GM12878 (cell line): ENCODE results near the gene AKAP5. TPM values are rescaled to one million over a fixed set of nuclear protein-coding genes. Genes with fewer than 3 reads are reported as not detected.

ENCODE experiments used
- ASH2L ChIP-seq: fragments of 300-600, 200-600 bp; sonication (generic); IDR thresholded peaks from 2 replicates; pipeline ENCODE4 v1.6.1; 2017; ENCODE audit warnings: low read depth, mild to moderate bottlenecking, borderline replicate concordance
- BCL11A ChIP-seq: IDR thresholded peaks from 2 replicates; pipeline ENCODE4 v1.6.1; 2011; ENCODE audit warnings: low read depth, low read length
- CBX5 ChIP-seq: sonication (generic); IDR thresholded peaks from 2 replicates; pipeline ENCODE4 v1.6.1; 2016; ENCODE audit warnings: low read depth, moderate library complexity, mild to moderate bottlenecking, inconsistent platforms
- HDAC6 ChIP-seq: fragments of 200-600 bp; sonication (generic); IDR thresholded peaks from one replicate; pipeline ENCODE4 v1.8.0; 2017; ENCODE audit warnings: antibody characterized with exemption; ENCODE audit not compliant: unreplicated experiment
- IKZF2 ChIP-seq, 2 experiments: fragments of 450-650 bp; IDR thresholded peaks; 2 replicates each; pipeline ENCODE4 v1.6.1; 2017; ENCODE audit warnings: mild to moderate bottlenecking in 2 of 2, moderate library complexity in 2 of 2
- MTA3 ChIP-seq: IDR thresholded peaks from 2 replicates; pipeline ENCODE4 v1.6.1; 2012; ENCODE audit warnings: low read length, inconsistent platforms, borderline replicate concordance
- NBN ChIP-seq: fragments of 450-650 bp; IDR thresholded peaks from 2 replicates; pipeline ENCODE4 v1.6.1; 2016
- SIN3A ChIP-seq: IDR thresholded peaks from 2 replicates; pipeline ENCODE4 v1.6.1; 2012; ENCODE audit warnings: low read depth, low read length, improper control_type of control experiment
- SPI1 ChIP-seq: IDR thresholded peaks from 2 replicates; pipeline ENCODE4 v1.6.1; 2011; ENCODE audit warnings: low read depth, mild to moderate bottlenecking, low read length, moderate library complexity, borderline replicate concordance; ENCODE audit not compliant: insufficient read depth
- SRF ChIP-seq, 2 experiments: IDR thresholded peaks; 2 replicates each; pipeline ENCODE4 v1.6.1; 2011; ENCODE audit warnings: low read depth in 2 of 2, low read length in 2 of 2, mild to moderate bottlenecking in 1 of 2, moderate library complexity in 1 of 2
- ZNF207 ChIP-seq: fragments of 450-650 bp; IDR thresholded peaks from 2 replicates; pipeline ENCODE4 v1.6.1; 2014; ENCODE audit warnings: antibody characterized with exemption, mild to moderate bottlenecking, borderline replicate concordance
- polyA plus RNA-seq, 11 experiments: library from polyadenylated mRNA; depleted of rRNA in 4 of 11; unstranded in 6 of 11; stranded (reverse) in 5 of 11; fragments of >200 nt; fragmentation: Nextera tagmentation in 4 of 11; fragmentation: Illumina TruSeq in 1 of 11; extraction: Ambion mirVana in 4 of 11; extraction: Trizol in 1 of 11; gene quantifications; 1 replicate in 1 of 11; 2 replicates in 10 of 11; pipeline versions ENCODE4 v1.2.1 to v1.2.3, GENCODE V29; 2011 to 2016; ENCODE audit warnings: inconsistent platforms in 2 of 11, missing spikeins in 2 of 11, low read depth in 1 of 11
- total RNA-seq, 4 experiments: library from RNA; depleted of rRNA in 3 of 4; stranded (reverse); fragments of >200 nt in 3 of 4; fragmentation: Illumina TruSeq in 1 of 4; extraction: Trizol in 1 of 4; gene quantifications; 2 replicates each; pipeline versions ENCODE4 v1.2.1 to v1.2.3, GENCODE V29; 2013 to 2021
- TF ChIP-seq, protein P1 (sequence below): fragments of 450-650 bp; formaldehyde crosslinking; IDR thresholded peaks from 2 replicates; pipeline ENCODE4 v1.4.0; 2020; ENCODE audit warnings: mild to moderate bottlenecking, moderate library complexity
- TF ChIP-seq, protein P2 (sequence below): IDR thresholded peaks from 2 replicates; pipeline ENCODE4 v1.6.1; 2012; ENCODE audit warnings: low read depth, low read length, improper control_type of control experiment
- TF ChIP-seq, protein P3 (sequence below): fragments of 450-650 bp; IDR thresholded peaks from 2 replicates; pipeline ENCODE4 v1.6.1; 2016; ENCODE audit warnings: mild to moderate bottlenecking
- TF ChIP-seq, protein P4 (sequence below): IDR thresholded peaks from 2 replicates; pipeline ENCODE4 v1.6.1; 2012; ENCODE audit warnings: low read depth, low read length, improper control_type of control experiment
- TF ChIP-seq, protein P5 (sequence below): IDR thresholded peaks from 2 replicates; pipeline ENCODE4 v1.6.1; 2011; ENCODE audit warnings: low read depth, low read length, improper control_type of control experiment, borderline replicate concordance
- TF ChIP-seq, protein P6 (sequence below): IDR thresholded peaks from 2 replicates; pipeline ENCODE4 v1.6.1; 2011; ENCODE audit warnings: low read depth, mild to moderate bottlenecking, low read length, moderate library complexity, borderline replicate concordance; ENCODE audit errors: extremely low read depth
- TF ChIP-seq, protein P7 (sequence below): fragments of 450-650 bp; IDR thresholded peaks from 2 replicates; pipeline ENCODE4 v1.6.1; 2017; ENCODE audit warnings: borderline replicate concordance

Gene AKAP5
- total and polyA plus RNA-seq, 10 of the 15 experiments (the other 5 are each of a cell fraction or from before 2014, with no cell fraction given), result 0.45 to 5.1 (median 1.7) TPM

DNA sequence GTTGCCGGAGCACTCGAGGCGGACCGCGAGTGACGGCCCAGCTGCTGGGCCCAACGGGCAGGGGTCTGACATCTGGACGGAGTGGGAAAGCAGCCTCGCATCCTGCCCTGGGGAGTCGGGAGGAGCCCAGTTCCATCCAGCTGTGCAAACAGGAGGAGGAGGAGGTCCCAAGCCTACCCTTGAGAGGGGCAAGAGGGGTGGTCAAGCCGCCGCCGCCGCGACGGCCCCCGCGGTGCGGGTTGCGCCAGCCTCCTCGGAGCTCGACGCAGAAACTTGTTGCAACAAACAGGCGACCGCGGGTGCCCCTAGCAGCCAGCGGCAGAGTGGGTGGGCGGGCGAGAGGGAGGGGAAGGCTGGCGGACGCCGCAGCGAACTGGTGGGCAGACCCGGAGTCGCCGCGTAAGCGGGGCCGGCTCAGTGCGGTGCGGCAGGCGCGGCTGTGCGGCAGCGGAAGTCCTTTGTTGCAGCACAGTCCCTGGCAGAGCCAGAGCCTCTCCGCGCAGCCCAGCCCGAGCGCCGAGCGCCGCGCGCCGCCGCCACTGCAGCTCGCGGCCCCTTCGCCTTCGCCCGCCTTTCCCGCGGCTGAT lies 39.1 kb downstream of the AKAP5 start, which contains the start of gene ZBTB1 (continued):
- TF ChIP-seq, protein P1, sequence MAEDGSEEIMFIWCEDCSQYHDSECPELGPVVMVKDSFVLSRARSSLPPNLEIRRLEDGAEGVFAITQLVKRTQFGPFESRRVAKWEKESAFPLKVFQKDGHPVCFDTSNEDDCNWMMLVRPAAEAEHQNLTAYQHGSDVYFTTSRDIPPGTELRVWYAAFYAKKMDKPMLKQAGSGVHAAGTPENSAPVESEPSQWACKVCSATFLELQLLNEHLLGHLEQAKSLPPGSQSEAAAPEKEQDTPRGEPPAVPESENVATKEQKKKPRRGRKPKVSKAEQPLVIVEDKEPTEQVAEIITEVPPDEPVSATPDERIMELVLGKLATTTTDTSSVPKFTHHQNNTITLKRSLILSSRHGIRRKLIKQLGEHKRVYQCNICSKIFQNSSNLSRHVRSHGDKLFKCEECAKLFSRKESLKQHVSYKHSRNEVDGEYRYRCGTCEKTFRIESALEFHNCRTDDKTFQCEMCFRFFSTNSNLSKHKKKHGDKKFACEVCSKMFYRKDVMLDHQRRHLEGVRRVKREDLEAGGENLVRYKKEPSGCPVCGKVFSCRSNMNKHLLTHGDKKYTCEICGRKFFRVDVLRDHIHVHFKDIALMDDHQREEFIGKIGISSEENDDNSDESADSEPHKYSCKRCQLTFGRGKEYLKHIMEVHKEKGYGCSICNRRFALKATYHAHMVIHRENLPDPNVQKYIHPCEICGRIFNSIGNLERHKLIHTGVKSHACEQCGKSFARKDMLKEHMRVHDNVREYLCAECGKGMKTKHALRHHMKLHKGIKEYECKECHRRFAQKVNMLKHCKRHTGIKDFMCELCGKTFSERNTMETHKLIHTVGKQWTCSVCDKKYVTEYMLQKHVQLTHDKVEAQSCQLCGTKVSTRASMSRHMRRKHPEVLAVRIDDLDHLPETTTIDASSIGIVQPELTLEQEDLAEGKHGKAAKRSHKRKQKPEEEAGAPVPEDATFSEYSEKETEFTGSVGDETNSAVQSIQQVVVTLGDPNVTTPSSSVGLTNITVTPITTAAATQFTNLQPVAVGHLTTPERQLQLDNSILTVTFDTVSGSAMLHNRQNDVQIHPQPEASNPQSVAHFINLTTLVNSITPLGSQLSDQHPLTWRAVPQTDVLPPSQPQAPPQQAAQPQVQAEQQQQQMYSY (CRISPR knock-in tag), result no peak
- TF ChIP-seq, protein P2, sequence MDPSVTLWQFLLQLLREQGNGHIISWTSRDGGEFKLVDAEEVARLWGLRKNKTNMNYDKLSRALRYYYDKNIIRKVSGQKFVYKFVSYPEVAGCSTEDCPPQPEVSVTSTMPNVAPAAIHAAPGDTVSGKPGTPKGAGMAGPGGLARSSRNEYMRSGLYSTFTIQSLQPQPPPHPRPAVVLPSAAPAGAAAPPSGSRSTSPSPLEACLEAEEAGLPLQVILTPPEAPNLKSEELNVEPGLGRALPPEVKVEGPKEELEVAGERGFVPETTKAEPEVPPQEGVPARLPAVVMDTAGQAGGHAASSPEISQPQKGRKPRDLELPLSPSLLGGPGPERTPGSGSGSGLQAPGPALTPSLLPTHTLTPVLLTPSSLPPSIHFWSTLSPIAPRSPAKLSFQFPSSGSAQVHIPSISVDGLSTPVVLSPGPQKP, result no peak
- TF ChIP-seq, protein P3, sequence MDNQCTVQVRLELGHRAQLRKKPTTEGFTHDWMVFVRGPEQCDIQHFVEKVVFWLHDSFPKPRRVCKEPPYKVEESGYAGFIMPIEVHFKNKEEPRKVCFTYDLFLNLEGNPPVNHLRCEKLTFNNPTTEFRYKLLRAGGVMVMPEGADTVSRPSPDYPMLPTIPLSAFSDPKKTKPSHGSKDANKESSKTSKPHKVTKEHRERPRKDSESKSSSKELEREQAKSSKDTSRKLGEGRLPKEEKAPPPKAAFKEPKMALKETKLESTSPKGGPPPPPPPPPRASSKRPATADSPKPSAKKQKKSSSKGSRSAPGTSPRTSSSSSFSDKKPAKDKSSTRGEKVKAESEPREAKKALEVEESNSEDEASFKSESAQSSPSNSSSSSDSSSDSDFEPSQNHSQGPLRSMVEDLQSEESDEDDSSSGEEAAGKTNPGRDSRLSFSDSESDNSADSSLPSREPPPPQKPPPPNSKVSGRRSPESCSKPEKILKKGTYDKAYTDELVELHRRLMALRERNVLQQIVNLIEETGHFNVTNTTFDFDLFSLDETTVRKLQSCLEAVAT, result peak; percentile 94
- TF ChIP-seq SIN3A (0 out of 2 replicates have a peak, but pooled peaks have one; percentile 66), ZNF207 (no peak), CBX5 (no peak), HDAC6 (no peak), IKZF2 (IDR thresholded peaks at IDR 0.05) (0 out of 4 replicates have a peak, but pooled peaks of 1 of the 2 experiments have one; percentile 52), ASH2L (no peak; the same call in 1 of the 2 replicates), SRF (IDR thresholded peaks at IDR 0.05; ENCODE audit: low read depth in 2 of 2, low read length in 2 of 2) (0 out of 4 replicates have a peak, but pooled peaks have one; percentile 27 to 35), NBN (peak; percentile 76; the same call in 1 of the 2 replicates), MTA3 (peak; percentile 25; the same call in 1 of the 2 replicates), SPI1 (peak; percentile 18; the same call in 1 of the 2 replicates), BCL11A (no peak)
- TF ChIP-seq, protein P4, sequence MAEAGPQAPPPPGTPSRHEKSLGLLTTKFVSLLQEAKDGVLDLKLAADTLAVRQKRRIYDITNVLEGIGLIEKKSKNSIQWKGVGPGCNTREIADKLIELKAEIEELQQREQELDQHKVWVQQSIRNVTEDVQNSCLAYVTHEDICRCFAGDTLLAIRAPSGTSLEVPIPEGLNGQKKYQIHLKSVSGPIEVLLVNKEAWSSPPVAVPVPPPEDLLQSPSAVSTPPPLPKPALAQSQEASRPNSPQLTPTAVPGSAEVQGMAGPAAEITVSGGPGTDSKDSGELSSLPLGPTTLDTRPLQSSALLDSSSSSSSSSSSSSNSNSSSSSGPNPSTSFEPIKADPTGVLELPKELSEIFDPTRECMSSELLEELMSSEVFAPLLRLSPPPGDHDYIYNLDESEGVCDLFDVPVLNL, result no peak
- TF ChIP-seq, protein P5, sequence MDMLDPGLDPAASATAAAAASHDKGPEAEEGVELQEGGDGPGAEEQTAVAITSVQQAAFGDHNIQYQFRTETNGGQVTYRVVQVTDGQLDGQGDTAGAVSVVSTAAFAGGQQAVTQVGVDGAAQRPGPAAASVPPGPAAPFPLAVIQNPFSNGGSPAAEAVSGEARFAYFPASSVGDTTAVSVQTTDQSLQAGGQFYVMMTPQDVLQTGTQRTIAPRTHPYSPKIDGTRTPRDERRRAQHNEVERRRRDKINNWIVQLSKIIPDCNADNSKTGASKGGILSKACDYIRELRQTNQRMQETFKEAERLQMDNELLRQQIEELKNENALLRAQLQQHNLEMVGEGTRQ, result no peak
- TF ChIP-seq, protein P6, sequence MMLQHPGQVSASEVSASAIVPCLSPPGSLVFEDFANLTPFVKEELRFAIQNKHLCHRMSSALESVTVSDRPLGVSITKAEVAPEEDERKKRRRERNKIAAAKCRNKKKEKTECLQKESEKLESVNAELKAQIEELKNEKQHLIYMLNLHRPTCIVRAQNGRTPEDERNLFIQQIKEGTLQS, result no peak
- TF ChIP-seq, protein P7, sequence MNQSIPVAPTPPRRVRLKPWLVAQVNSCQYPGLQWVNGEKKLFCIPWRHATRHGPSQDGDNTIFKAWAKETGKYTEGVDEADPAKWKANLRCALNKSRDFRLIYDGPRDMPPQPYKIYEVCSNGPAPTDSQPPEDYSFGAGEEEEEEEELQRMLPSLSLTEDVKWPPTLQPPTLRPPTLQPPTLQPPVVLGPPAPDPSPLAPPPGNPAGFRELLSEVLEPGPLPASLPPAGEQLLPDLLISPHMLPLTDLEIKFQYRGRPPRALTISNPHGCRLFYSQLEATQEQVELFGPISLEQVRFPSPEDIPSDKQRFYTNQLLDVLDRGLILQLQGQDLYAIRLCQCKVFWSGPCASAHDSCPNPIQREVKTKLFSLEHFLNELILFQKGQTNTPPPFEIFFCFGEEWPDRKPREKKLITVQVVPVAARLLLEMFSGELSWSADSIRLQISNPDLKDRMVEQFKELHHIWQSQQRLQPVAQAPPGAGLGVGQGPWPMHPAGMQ, result no peak
